Measurements from ENCODE around the gene OTUB2.

DNA sequence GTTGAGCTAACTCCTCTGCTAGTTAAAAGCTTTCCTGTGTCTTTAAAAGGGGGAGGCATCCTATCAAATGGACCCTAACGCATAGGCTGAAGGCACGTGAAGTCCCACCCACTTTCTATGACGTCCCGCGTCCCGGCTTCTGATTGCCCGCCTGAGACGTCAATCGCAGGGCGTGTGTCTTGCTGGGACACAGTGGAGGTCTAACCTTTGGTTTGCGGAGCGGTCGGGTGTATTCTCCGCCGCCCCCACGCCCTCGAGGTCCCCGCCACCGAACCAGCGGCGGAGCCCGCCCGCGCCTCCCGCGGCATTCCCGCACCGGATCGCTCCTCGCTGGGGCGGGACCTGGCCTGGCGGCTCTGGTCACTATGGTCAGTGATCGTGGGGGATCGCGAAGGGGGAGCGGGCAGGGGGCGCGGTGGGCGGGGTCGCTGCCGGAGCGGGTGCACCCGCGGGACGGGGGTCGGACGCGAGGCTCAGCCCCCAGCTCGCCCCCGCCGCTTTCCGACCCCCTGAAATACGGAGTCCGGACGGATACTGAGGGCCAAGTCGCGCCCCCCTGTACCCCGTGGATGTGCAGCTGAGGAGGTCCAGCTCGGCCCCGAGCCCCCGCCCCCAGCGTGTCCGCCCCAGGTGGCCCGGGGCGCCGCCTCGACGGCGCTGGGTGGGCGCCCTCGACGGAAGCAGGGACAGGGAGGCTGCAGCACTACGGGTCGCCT, at the start of gene OTUB2:
- TF ChIP-seq CTCF (IDR thresholded peaks at IDR 0.05; ENCODE audit: extremely low read depth in 1 of 2, insufficient read depth in 1 of 2, low read depth in 1 of 2, low read length in 2 of 2), result no peak
- TF ChIP-seq POLR2A (IDR thresholded peaks at IDR 0.05; ENCODE audit: low read depth, low read length), result no peak
- no peak for TF ChIP-seq FOS (IDR thresholded peaks at IDR 0.05; ENCODE audit: borderline replicate concordance, insufficient read depth, low read length)
- TF ChIP-seq EZH2 (IDR thresholded peaks at IDR 0.05; ENCODE audit: borderline replicate concordance, low read depth, low read length, severe bottlenecking), result no peak
